Measurements from ENCODE around the gene C12orf54. TPM values are rescaled to one million over a fixed set of nuclear protein-coding genes. Genes with fewer than 3 reads are reported as not detected.
"Not testable (repeated sequence)": the region's sequence is repeated elsewhere in the genome, so short reads cannot be mapped to it uniquely, and the experiment has no call there.

Gene C12orf54
- polyA plus RNA-seq, 1 of the 3 experiments (the other 2 are of a cell fraction) = not detected

- CTCF ChIA-PET = no interaction called here
- DNase-seq = no peak
Measured at GRCh38 chr12:48473061-48473460, 9.2 kb upstream of the C12orf54 start.

GRCh38 chr12:48474497-48474896 is 7.8 kb upstream of the C12orf54 start:
- CTCF ChIA-PET; H3K9me2 ChIP-seq; H3K9me3 ChIP-seq; DNase-seq; H3K79me2 ChIP-seq (ENCODE audit: insufficient read depth); POLR2A ChIA-PET; H3K4me2 ChIP-seq; H3K4me3 ChIP-seq (ENCODE audit: low read depth in 2 of 2, low read length in 1 of 2); H4K20me1 ChIP-seq (ENCODE audit: insufficient read depth); H3K36me3 ChIP-seq (replicated peaks in 1 of 2; ENCODE audit: control insufficient read depth in 1 of 2, insufficient read depth in 2 of 2, low read length in 1 of 2); H3F3A ChIP-seq (replicated peaks; ENCODE audit: insufficient read depth); H2AFZ ChIP-seq (ENCODE audit: low read depth); H3K27ac ChIP-seq (ENCODE audit: low read depth in 2 of 2, low read length in 1 of 2); H3K4me1 ChIP-seq (ENCODE audit: control insufficient read depth in 1 of 2, insufficient read depth in 2 of 2, low read depth in 1 of 2, low read length in 1 of 2); H3K27me3 ChIP-seq (ENCODE audit: insufficient read depth); H3K9ac ChIP-seq: not testable (repeated sequence)
- 2% methylated on average over 11 of the region's 11 CpGs for WGBS (ENCODE audit: low lambda C conversion rate)

More at GRCh38 chr12:48473061-48473460, 9.2 kb upstream of the C12orf54 start:
- H2AFZ ChIP-seq (ENCODE audit: low read depth) = no peak overlapping the region
- H4K20me1 ChIP-seq (ENCODE audit: insufficient read depth) = no peaks in the 10 kb centered on the region
- no peaks in the 10 kb centered on the region for H3K79me2 ChIP-seq (ENCODE audit: insufficient read depth)
- 9% methylated on average over 9 of the region's 9 CpGs for WGBS (ENCODE audit: low lambda C conversion rate)
- no peak overlapping the region for H3K27ac ChIP-seq (ENCODE audit: low read depth in 2 of 2, low read length in 1 of 2)
- H3F3A ChIP-seq (replicated peaks; ENCODE audit: insufficient read depth) = no peaks in the 10 kb centered on the region
- no peaks in the 10 kb centered on the region for H3K36me3 ChIP-seq (replicated peaks in 1 of 2; ENCODE audit: control insufficient read depth in 1 of 2, insufficient read depth in 2 of 2, low read length in 1 of 2)
- POLR2A ChIA-PET = no interaction called here
- no peaks in the 10 kb centered on the region for H3K9me3 ChIP-seq
- H3K9ac ChIP-seq = no peak overlapping the region
- H3K4me3 ChIP-seq (ENCODE audit: low read depth in 2 of 2, low read length in 1 of 2) = no peak overlapping the region
- H3K4me1 ChIP-seq (ENCODE audit: control insufficient read depth in 1 of 2, insufficient read depth in 2 of 2, low read depth in 1 of 2, low read length in 1 of 2) = no peaks in the 10 kb centered on the region
- no peaks in the 10 kb centered on the region for H3K9me2 ChIP-seq
- no peak overlapping the region for H3K4me2 ChIP-seq
- H3K27me3 ChIP-seq (ENCODE audit: insufficient read depth) = no peaks in the 10 kb centered on the region
- no peak for TF ChIP-seq NFIC (IDR thresholded peaks at IDR 0.05; ENCODE audit: borderline replicate concordance)
- no peak for TF ChIP-seq RXRA (IDR thresholded peaks at IDR 0.05; ENCODE audit: borderline replicate concordance, low read depth)
- TF ChIP-seq PBX3 (IDR thresholded peaks at IDR 0.05) = no peak
- TF ChIP-seq EZH2phosphoT487 (IDR thresholded peaks at IDR 0.05; ENCODE audit: borderline replicate concordance, low read depth) = no peak
- no peak for TF ChIP-seq SIN3A (IDR thresholded peaks at IDR 0.05; ENCODE audit: borderline replicate concordance, low read depth, low read length)
- no peak for TF ChIP-seq MEF2A (IDR thresholded peaks at IDR 0.05; ENCODE audit: borderline replicate concordance, low read depth)
- TF ChIP-seq CTCF (IDR thresholded peaks at IDR 0.05) = no peak

- H3F3A ChIP-seq (replicated peaks; ENCODE audit: insufficient read depth) = no peaks in the 10 kb centered on the region
- no peaks in the 10 kb centered on the region for H3K4me1 ChIP-seq (ENCODE audit: control insufficient read depth in 1 of 2, insufficient read depth in 2 of 2, low read depth in 1 of 2, low read length in 1 of 2)
- H3K9me3 ChIP-seq = no peaks in the 10 kb centered on the region
- no peak overlapping the region for H3K4me2 ChIP-seq
- ChIA-PET CTCF (no interaction called here), POLR2A (no interaction called here)
- DNase-seq = no peak
- no peak overlapping the region for H3K4me3 ChIP-seq (ENCODE audit: low read depth in 2 of 2, low read length in 1 of 2)
- 41% methylated on average over 3 of the region's 3 CpGs for WGBS (ENCODE audit: low lambda C conversion rate)
- no peaks in the 10 kb centered on the region for H3K27me3 ChIP-seq (ENCODE audit: insufficient read depth)
- no peaks in the 10 kb centered on the region for H3K9me2 ChIP-seq
- no peak for TF ChIP-seq MEF2A (IDR thresholded peaks at IDR 0.05; ENCODE audit: borderline replicate concordance, low read depth)
- no peak for TF ChIP-seq GABPA (IDR thresholded peaks at IDR 0.05; ENCODE audit: low read depth)
- no peak for TF ChIP-seq EP300 (IDR thresholded peaks at IDR 0.05; ENCODE audit: borderline replicate concordance in 1 of 2, low read depth in 1 of 2, low read length in 1 of 2)
- TF ChIP-seq USF1 (IDR thresholded peaks at IDR 0.05; ENCODE audit: borderline replicate concordance, low read depth) = no peak
- TF ChIP-seq USF2 (IDR thresholded peaks at IDR 0.05; ENCODE audit: borderline replicate concordance, low read depth, low read length) = no peak
- no peak for TF ChIP-seq SIN3A (IDR thresholded peaks at IDR 0.05; ENCODE audit: borderline replicate concordance, low read depth, low read length)
- no peak for TF ChIP-seq SMC3 (IDR thresholded peaks at IDR 0.05; ENCODE audit: low read depth, low read length)
- no peak for TF ChIP-seq RXRA (IDR thresholded peaks at IDR 0.05; ENCODE audit: borderline replicate concordance, low read depth)
- no peak for TF ChIP-seq JUND (IDR thresholded peaks at IDR 0.05)
- TF ChIP-seq RFX5 (IDR thresholded peaks at IDR 0.05; ENCODE audit: low read length) = no peak
- TF ChIP-seq CHD2 (IDR thresholded peaks at IDR 0.05; ENCODE audit: low read length, partially characterized antibody) = no peak
- no peak for TF ChIP-seq NFIC (IDR thresholded peaks at IDR 0.05; ENCODE audit: borderline replicate concordance)
- TF ChIP-seq TEAD4 (IDR thresholded peaks at IDR 0.05; ENCODE audit: borderline replicate concordance, insufficient read depth) = no peak
- no peak for TF ChIP-seq MXI1 (IDR thresholded peaks at IDR 0.05; ENCODE audit: low read depth, low read length)
- TF ChIP-seq EZH2phosphoT487 (IDR thresholded peaks at IDR 0.05; ENCODE audit: borderline replicate concordance, low read depth) = no peak
- H4K20me1 ChIP-seq (ENCODE audit: insufficient read depth) = no peaks in the 10 kb centered on the region
- H2AFZ ChIP-seq (ENCODE audit: low read depth) = no peak overlapping the region
- H3K36me3 ChIP-seq (replicated peaks in 1 of 2; ENCODE audit: control insufficient read depth in 1 of 2, insufficient read depth in 2 of 2, low read length in 1 of 2) = no peaks in the 10 kb centered on the region
- no peaks in the 10 kb centered on the region for H3K79me2 ChIP-seq (ENCODE audit: insufficient read depth)
- no peak overlapping the region for H3K27ac ChIP-seq (ENCODE audit: low read depth in 2 of 2, low read length in 1 of 2)
- no peak overlapping the region for H3K9ac ChIP-seq
Measured at GRCh38 chr12:48482930-48483329, 632 bp downstream of the C12orf54 start.
